A549 (cell line): Measurements from ENCODE around the gene KAT7. TPM values are rescaled to one million over a fixed set of nuclear protein-coding genes. Genes with fewer than 3 reads are reported as not detected.

Experiments
- ATAC-seq, 2 experiments: fragments of 200-7000 bp in 1 of 2; fragments of >200 bp in 1 of 2; cut with Nextera tagmentation in 1 of 2; cut with Tn5 transposase in 1 of 2; 3 replicates each; pipeline versions ENCODE4 v1.8.0 to v1.9.1; 2018 to 2020; ENCODE audit warnings: mild to moderate bottlenecking in 1 of 2, moderate library complexity in 1 of 2
- CTCF ChIA-PET: fragments of 300-600 bp; sonication (Branson Sonifier 250); formaldehyde crosslinking; extraction: SDS; loops from one replicate; lab custom pipeline; 2021; ENCODE audit warnings: antibody characterized with exemption, inconsistent platforms; lab: Yijun Ruan, JAX
- POLR2A ChIA-PET: fragments of 350-600 bp; formaldehyde crosslinking; extraction: SDS; loops from one replicate; lab custom pipeline; 2021; ENCODE audit warnings: antibody characterized with exemption, inconsistent platforms; lab: Yijun Ruan, JAX
- DNase-seq, 2 experiments: peaks; one replicate each; pipeline versions ENCODE4 v3.0.0 to v3.0.0-alpha.2; 2011 to 2016; ENCODE audit warnings: low read depth in 1 of 2, low spot score in 1 of 2
- FAIRE-seq: peaks from 2 replicates; lab custom pipeline; 2011; peaks lifted over from hg19 to GRCh38; lab: Jason Lieb, UNC
- H3K27ac ChIP-seq, 2 experiments: fragments of >200 bp; sonication (Bioruptor Twin); formaldehyde crosslinking; 3 replicates each; pipeline ENCODE4 v1.5.1; 2016 to 2017
- H3K4me1 ChIP-seq: fragments of >200 bp; sonication (Bioruptor Twin); formaldehyde crosslinking; 3 replicates; pipeline ENCODE4 v1.6.1; 2016
- H3K4me2 ChIP-seq: fragments of >200 bp; sonication (Bioruptor Twin); formaldehyde crosslinking; 3 replicates; pipeline ENCODE4 v1.6.1; 2016
- H3K4me3 ChIP-seq: fragments of >200 bp; sonication (Bioruptor Twin); formaldehyde crosslinking; 3 replicates; pipeline ENCODE4 v1.5.1; 2016
- H3K9me3 ChIP-seq: fragments of >200 bp; sonication (Bioruptor Twin); formaldehyde crosslinking; 3 replicates; pipeline ENCODE4 v1.6.1; 2016
- ATOH8 ChIP-seq: fragments of 250-450 bp; sonication (Bioruptor Pico); IDR thresholded peaks from 2 replicates; pipeline ENCODE4 v1.5.0; 2020; ENCODE audit warnings: low read depth, mild to moderate bottlenecking, moderate library complexity
- CHD2 ChIP-seq: fragments of 150-350 bp; IDR thresholded peaks from 2 replicates; pipeline ENCODE4 v1.6.1; 2014; ENCODE audit warnings: low read length; ENCODE audit not compliant: partially characterized antibody
- ELK1 ChIP-seq: fragments of 150-350 bp; IDR thresholded peaks from 2 replicates; pipeline ENCODE4 v1.6.1; 2014; ENCODE audit warnings: low read depth, mild to moderate bottlenecking, low read length
- ESRRA ChIP-seq: fragments of 150-350 bp; IDR thresholded peaks from 2 replicates; pipeline ENCODE4 v1.6.1; 2014; ENCODE audit warnings: mild to moderate bottlenecking, low read length, borderline replicate concordance
- HEYL ChIP-seq: fragments of 250-450 bp; sonication (Bioruptor Pico); IDR thresholded peaks from 2 replicates; pipeline ENCODE4 v1.8.0; 2021; ENCODE audit warnings: mild to moderate bottlenecking, moderate library complexity
- HOXB13 ChIP-seq: fragments of 250-450 bp; sonication (Bioruptor Pico); IDR thresholded peaks from 2 replicates; pipeline ENCODE4 v1.5.0; 2020; ENCODE audit warnings: low read depth, mild to moderate bottlenecking, moderate library complexity
- KDM5A ChIP-seq: fragments of 200-600 bp; sonication (generic); IDR thresholded peaks from 2 replicates; pipeline ENCODE4 v1.6.1; 2016; ENCODE audit warnings: antibody characterized with exemption, mild to moderate bottlenecking
- MAFK ChIP-seq: fragments of 450-650 bp; IDR thresholded peaks from 2 replicates; pipeline ENCODE4 v1.6.1; 2014; ENCODE audit not compliant: partially characterized antibody
- MAZ ChIP-seq: fragments of 150-350 bp; IDR thresholded peaks from 2 replicates; pipeline ENCODE4 v1.6.1; 2014; ENCODE audit warnings: antibody characterized with exemption, low read depth, low read length, borderline replicate concordance
- MYC ChIP-seq: IDR thresholded peaks from 2 replicates; pipeline ENCODE4 v1.6.1; 2012; ENCODE audit warnings: mild to moderate bottlenecking, inconsistent platforms, low read length, improper control_type of control experiment, borderline replicate concordance
- RAD21 ChIP-seq, 2 experiments: fragments of >200 bp in 1 of 2; sonication (Bioruptor Twin) in 1 of 2; formaldehyde crosslinking in 1 of 2; IDR thresholded peaks in 1 of 2; conservative IDR thresholded peaks in 1 of 2; 2 replicates in 1 of 2; 3 replicates in 1 of 2; pipeline ENCODE4 v1.6.1; 2012 to 2018; ENCODE audit warnings: inconsistent platforms in 1 of 2
- TP53 ChIP-seq: fragments of 250-450 bp; sonication (Bioruptor Pico); IDR thresholded peaks from 2 replicates; pipeline ENCODE4 v1.5.0; 2021; ENCODE audit warnings: mild to moderate bottlenecking, moderate library complexity
- ZC3H11A ChIP-seq: fragments of 450-650 bp; IDR thresholded peaks from 2 replicates; pipeline ENCODE4 v1.6.1; 2014; ENCODE audit warnings: antibody characterized with exemption, mild to moderate bottlenecking
- WGBS: methylation state at CpG from one replicate; pipeline ENCODE4 v1.1.6; 2017; ENCODE audit errors: missing lambda C conversion rate; 5-methylcytosine and 5-hydroxymethylcytosine counted together
- polyA plus RNA-seq, 4 experiments: library from polyadenylated mRNA; depleted of rRNA in 3 of 4; stranded (reverse); fragments of >200 nt; fragmentation: RNase III in 1 of 4; extraction: RNeasy Plus Mini Kit Qiagen cat#74134 plus additional on column Dnase treatment in 1 of 4; gene quantifications; 2 replicates in 3 of 4; 3 replicates in 1 of 4; pipeline ENCODE4 v1.2.3, GENCODE V29; 2011 to 2017
- TF ChIP-seq, protein P1 (sequence below): fragments of 450-650 bp; IDR thresholded peaks from 2 replicates; pipeline ENCODE4 v1.6.1; 2014; ENCODE audit warnings: antibody characterized with exemption
- TF ChIP-seq, protein P2 (sequence below): fragments of 200-600 bp; sonication (generic); IDR thresholded peaks from 2 replicates; pipeline ENCODE4 v1.6.1; 2016; ENCODE audit warnings: antibody characterized with exemption, mild to moderate bottlenecking, moderate library complexity

KAT7 gene
- polyA plus RNA-seq, 2 of the 4 experiments (the other 2 are of a cell fraction) = 33.2 to 48.7 TPM

DNA sequence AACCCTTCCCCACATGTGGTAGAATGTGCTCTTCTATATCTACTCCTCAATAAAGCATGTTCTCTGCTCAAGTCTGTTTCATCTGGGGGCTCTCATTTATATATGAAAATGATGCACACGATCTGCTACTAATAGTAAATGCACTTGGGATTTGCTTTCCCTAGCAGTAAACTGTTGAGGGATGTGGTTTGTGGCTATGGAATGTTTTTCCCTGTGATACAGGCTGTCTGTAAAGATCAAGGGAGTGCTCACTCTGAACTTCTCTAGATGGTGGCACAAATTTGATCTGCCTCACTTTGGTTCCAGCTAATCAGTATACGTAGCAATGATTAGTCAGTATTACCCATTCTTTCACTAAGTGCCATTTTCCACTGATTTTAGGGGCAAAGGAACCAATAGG is 40.5 kb downstream of the KAT7 start:
- WGBS = 94% methylated on average over 2 of the region's 2 CpGs
- POLR2A ChIA-PET = no interaction called here
- no peak overlapping the region for H3K4me2 ChIP-seq
- no peak overlapping the region for H3K4me3 ChIP-seq
- FAIRE-seq (no peak), DNase-seq (no peak), ATAC-seq (no peak)
- TF ChIP-seq MAFK (no peak), RAD21 (conservative IDR thresholded peaks at IDR 0.05 in 1 of 2, IDR thresholded peaks at IDR 0.05 in 1 of 2) (no peak), ZC3H11A (no peak), HEYL (no peak), MAZ (no peak), HOXB13 (CRISPR knock-in tag) (no peak), KDM5A (no peak), ATOH8 (no peak)
- TF ChIP-seq, protein P1, sequence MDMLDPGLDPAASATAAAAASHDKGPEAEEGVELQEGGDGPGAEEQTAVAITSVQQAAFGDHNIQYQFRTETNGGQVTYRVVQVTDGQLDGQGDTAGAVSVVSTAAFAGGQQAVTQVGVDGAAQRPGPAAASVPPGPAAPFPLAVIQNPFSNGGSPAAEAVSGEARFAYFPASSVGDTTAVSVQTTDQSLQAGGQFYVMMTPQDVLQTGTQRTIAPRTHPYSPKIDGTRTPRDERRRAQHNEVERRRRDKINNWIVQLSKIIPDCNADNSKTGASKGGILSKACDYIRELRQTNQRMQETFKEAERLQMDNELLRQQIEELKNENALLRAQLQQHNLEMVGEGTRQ = no peak
- H3K27ac ChIP-seq = no peak overlapping the region
- CTCF ChIA-PET = interaction anchor here (0.8 to 3.3 kb wide), 3 partner anchors 12 to 167 kb away, joined by 3 to 17 read pairs (median 4); no protein-coding TSS in a partner anchor
- no peaks in the 10 kb centered on the region for H3K9me3 ChIP-seq
- H3K4me1 ChIP-seq = peaks cover 21% of the 10 kb centered on the region

GRCh38 chr17:49830605-49831004 is 42.1 kb downstream of the KAT7 start:
- DNase-seq = no peak
- TF ChIP-seq TP53 (CRISPR knock-in tag) (no peak), CHD2 (no peak), MYC (no peak), ELK1 (no peak), ESRRA (no peak)
- TF ChIP-seq, protein P2, sequence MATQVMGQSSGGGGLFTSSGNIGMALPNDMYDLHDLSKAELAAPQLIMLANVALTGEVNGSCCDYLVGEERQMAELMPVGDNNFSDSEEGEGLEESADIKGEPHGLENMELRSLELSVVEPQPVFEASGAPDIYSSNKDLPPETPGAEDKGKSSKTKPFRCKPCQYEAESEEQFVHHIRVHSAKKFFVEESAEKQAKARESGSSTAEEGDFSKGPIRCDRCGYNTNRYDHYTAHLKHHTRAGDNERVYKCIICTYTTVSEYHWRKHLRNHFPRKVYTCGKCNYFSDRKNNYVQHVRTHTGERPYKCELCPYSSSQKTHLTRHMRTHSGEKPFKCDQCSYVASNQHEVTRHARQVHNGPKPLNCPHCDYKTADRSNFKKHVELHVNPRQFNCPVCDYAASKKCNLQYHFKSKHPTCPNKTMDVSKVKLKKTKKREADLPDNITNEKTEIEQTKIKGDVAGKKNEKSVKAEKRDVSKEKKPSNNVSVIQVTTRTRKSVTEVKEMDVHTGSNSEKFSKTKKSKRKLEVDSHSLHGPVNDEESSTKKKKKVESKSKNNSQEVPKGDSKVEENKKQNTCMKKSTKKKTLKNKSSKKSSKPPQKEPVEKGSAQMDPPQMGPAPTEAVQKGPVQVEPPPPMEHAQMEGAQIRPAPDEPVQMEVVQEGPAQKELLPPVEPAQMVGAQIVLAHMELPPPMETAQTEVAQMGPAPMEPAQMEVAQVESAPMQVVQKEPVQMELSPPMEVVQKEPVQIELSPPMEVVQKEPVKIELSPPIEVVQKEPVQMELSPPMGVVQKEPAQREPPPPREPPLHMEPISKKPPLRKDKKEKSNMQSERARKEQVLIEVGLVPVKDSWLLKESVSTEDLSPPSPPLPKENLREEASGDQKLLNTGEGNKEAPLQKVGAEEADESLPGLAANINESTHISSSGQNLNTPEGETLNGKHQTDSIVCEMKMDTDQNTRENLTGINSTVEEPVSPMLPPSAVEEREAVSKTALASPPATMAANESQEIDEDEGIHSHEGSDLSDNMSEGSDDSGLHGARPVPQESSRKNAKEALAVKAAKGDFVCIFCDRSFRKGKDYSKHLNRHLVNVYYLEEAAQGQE = no peak
- Histone ChIP-seq H3K4me2 (peak overlapping the region; percentile 17; the same call in 1 of the 3 replicates), H3K4me3 (no peak overlapping the region), H3K9me3 (no peaks in the 10 kb centered on the region), H3K4me1 (peaks cover 27% of the 10 kb centered on the region), H3K27ac (peak overlapping the region in 1 of 2 experiments; percentile 40; a peak in 2 of 6 replicates)
- CTCF ChIA-PET = interaction anchor here (0.6 to 3.3 kb wide), 9 partner anchors 9 to 263 kb away, joined by 3 to 17 read pairs (median 4); no protein-coding TSS in a partner anchor
- FAIRE-seq = no peak
- ATAC-seq = peak in 1 of 2 experiments; percentile 9; a peak in 1 of 6 replicates
- POLR2A ChIA-PET = no interaction called here
- 13% methylated on average over 1 of the region's 1 CpG for WGBS
